ENCODE results near the gene ZNF638. TPM values are rescaled to one million over a fixed set of nuclear protein-coding genes. Genes with fewer than 3 reads are reported as not detected.

Gene ZNF638
- total and polyA plus RNA-seq, 2 of the 4 experiments (the other 2 are of a cell fraction): 46.4 to 129 TPM

DNA sequence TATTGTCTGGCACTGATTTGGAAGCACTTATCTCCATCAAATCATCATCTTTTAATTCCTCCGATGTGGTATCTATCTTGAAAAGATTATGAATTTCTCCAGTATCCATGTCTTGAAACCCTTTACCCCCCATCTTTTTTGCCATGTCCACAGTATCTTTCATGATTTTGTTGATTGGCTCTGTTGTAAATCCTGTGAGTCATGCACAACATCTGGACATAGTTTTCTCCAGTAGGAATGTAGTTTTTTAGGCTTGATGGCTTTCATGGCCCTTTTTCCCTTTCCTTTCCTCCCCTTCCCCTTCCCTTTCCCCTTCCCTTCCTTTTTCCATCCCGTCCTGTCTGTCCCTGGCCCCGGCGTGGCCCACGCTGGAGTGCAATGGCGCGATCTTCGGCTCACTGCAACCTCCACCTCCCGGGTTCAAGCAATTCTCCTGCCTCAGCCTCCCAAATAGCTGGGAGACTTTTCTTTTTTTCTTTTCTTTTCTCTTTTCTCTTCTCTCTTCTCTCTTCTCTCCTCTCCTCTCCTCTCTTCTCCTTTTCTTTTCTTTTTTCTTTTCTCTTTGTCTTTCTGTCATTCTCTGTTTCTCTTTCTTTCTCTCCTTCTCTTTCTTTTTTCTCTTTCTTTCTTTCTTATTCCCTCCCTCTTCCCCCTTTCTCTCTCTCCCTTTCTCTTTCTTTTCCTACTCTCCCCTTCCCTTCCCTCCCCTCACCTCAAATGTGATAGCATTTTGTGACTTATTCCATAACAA lies 18.4 kb upstream of the ZNF638 start:
- BruUV-seq (replicated peaks): no TSS peak
- H3K36me3 ChIP-seq (ENCODE audit: control insufficient read depth, insufficient read depth, low read length): no peaks in the 10 kb centered on the region
- no peak overlapping the region for H3K23ac ChIP-seq (ENCODE audit: low read depth, low read length)
- DNase-seq: no peak
- ChIA-PET CTCF (no interaction called here), POLR2A (ENCODE audit: unreplicated experiment) (no interaction called here)
- no peak overlapping the region for H3K14ac ChIP-seq (replicated peaks; ENCODE audit: low read depth, low read length)
- H2AK5ac ChIP-seq (ENCODE audit: low read depth, low read length): no peak overlapping the region
- H3K9me1 ChIP-seq (ENCODE audit: insufficient read depth, low read length): no peaks in the 10 kb centered on the region
- no peaks in the 10 kb centered on the region for H3K4me1 ChIP-seq (ENCODE audit: control insufficient read depth, insufficient read depth, low read length)
- 0 out of 2 replicates have a peak, but pooled peaks cover 2% of the 10 kb centered on the region for H3K9me3 ChIP-seq (ENCODE audit: control insufficient read depth, insufficient read depth, low read length)
- no peak for TF ChIP-seq NFE2L2 (IDR thresholded peaks at IDR 0.05; ENCODE audit: low read depth, low read length)
- TF ChIP-seq MAFK (IDR thresholded peaks at IDR 0.05; ENCODE audit: low read depth, low read length): no peak
- H2AK9ac ChIP-seq (replicated peaks; ENCODE audit: low read depth, low read length, poor library complexity): no peak overlapping the region
- no peak overlapping the region for H3K4me3 ChIP-seq (ENCODE audit: insufficient read depth, low read depth, low read length)
- H2BK20ac ChIP-seq (ENCODE audit: low read depth, low read length): no peak overlapping the region
- no peak overlapping the region for H2BK5ac ChIP-seq (ENCODE audit: low read depth, low read length, poor library complexity, severe bottlenecking)
- H3K4ac ChIP-seq (ENCODE audit: low read depth, low read length): no peak overlapping the region
- H4K5ac ChIP-seq (ENCODE audit: low read depth, low read length): no peak overlapping the region
- no peak overlapping the region for H3K56ac ChIP-seq (ENCODE audit: extremely low read depth, insufficient read depth, low read length)
- dilution Hi-C loops (cut with HindIII; ENCODE audit: low sequenced_read_pairs, unreplicated experiment): no loop called here
- H3K4me2 ChIP-seq (ENCODE audit: low read depth, low read length): no peak overlapping the region
- H2BK15ac ChIP-seq (ENCODE audit: low read depth, low read length): no peak overlapping the region
- H3K18ac ChIP-seq (ENCODE audit: low read depth, low read length): no peak overlapping the region
- intact Hi-C loops (cut with micrococcal nuclease): no loop called here
- H4K8ac ChIP-seq (ENCODE audit: low read depth in 2 of 2, low read length in 2 of 2): no peak overlapping the region
- ATAC-seq (ENCODE audit: low read depth): no peak
- no peak overlapping the region for H2BK120ac ChIP-seq (ENCODE audit: low read depth, low read length)
- H3K79me1 ChIP-seq (ENCODE audit: low read depth in 1 of 2, low read length in 2 of 2): no peaks in the 10 kb centered on the region
- no peak overlapping the region for H2AFZ ChIP-seq (replicated peaks; ENCODE audit: low read length, poor library complexity)
- no peaks in the 10 kb centered on the region for H4K20me1 ChIP-seq (ENCODE audit: insufficient read depth, low read length)
- in situ Hi-C loops (cut with MboI; ENCODE audit: low sequenced_read_pairs): no loop called here
- H3K27me3 ChIP-seq (ENCODE audit: control insufficient read depth, insufficient read depth, low read length): no peaks in the 10 kb centered on the region; the same call in 1 of the 2 replicates
- H4K91ac ChIP-seq (ENCODE audit: insufficient read depth, low read depth, low read length): no peak overlapping the region
- no peak overlapping the region for H3K9ac ChIP-seq (ENCODE audit: low read depth, low read length)
- 84% methylated on average over 8 of the region's 9 CpGs; no CpG with 5 or more reads in 1 of the 2 experiments for WGBS, 2 experiments (ENCODE audit: extremely low coverage in 2 of 2, insufficient read length in 1 of 2)
- no peak overlapping the region for H3K27ac ChIP-seq (ENCODE audit: insufficient read depth, low read length)

All from IMR-90 (cell line).